HG02642 (cell line): ENCODE measurements around the gene DPM3.

Experiments
- ATAC-seq: cut with Tn5 transposase; IDR thresholded peaks from one replicate; pipeline ENCODE4 v1.9.1; 2021; ENCODE audit warnings: mild to moderate bottlenecking; ENCODE audit not compliant: unreplicated experiment, poor library complexity

DPM3 gene

GRCh38 chr1:155105604-155106011 lies 34.7 kb downstream of the DPM3 start:
- no peak for ATAC-seq

GRCh38 chr1:155104605-155105534 lies 35.5 kb downstream of the DPM3 start:
- ATAC-seq: no peak

GRCh38 chr1:155103325-155103724 lies 37.0 kb downstream of the DPM3 start:
- ATAC-seq: no peak

- no peak for ATAC-seq
These were observed 41.0 kb downstream of the DPM3 start for GRCh38 chr1:155099331-155099730.

GRCh38 chr1:155094622-155094948 lies 45.7 kb downstream of the DPM3 start:
- ATAC-seq: no peak

GRCh38 chr1:155093911-155094621 lies 46.3 kb downstream of the DPM3 start:
- ATAC-seq: no peak

GRCh38 chr1:155092641-155093040 lies 47.7 kb downstream of the DPM3 start:
- ATAC-seq: no peak

GRCh38 chr1:155092131-155092530 lies 48.2 kb downstream of the DPM3 start:
- ATAC-seq: no peak

- ATAC-seq: no peak
These were observed 49.0 kb downstream of the DPM3 start for GRCh38 chr1:155091071-155092051.
